Stomach (tissue), 9 donors: ENCODE results near the gene ABCG5. TPM values are rescaled to one million over a fixed set of nuclear protein-coding genes. Genes with fewer than 3 reads are reported as not detected.
A peak's percentile ranks its signal among the peaks of the same experiment; 100 is the strongest.

Experiments used
- DNase-seq, 2 donors: peaks; one replicate each; pipeline versions ENCODE4 v3.0.0 to v3.0.0-alpha.2; 2013 to 2019
- H3K27ac ChIP-seq, 5 donors: fragments of 200-600 bp in 4 of 5; sonication (generic) in 4 of 5; one replicate each; pipeline ENCODE4 v1.5.1; 2013 to 2019; ENCODE audit warnings: mild to moderate bottlenecking in 1 of 5, moderate library complexity in 1 of 5
- H3K27me3 ChIP-seq, 3 donors: fragments of 200-600 bp; sonication (generic); one replicate each; pipeline ENCODE4 v1.5.1; 2017 to 2019; ENCODE audit warnings: mixed run types in 1 of 3
- H3K36me3 ChIP-seq, 4 donors: fragments of 200-600 bp; sonication (generic); 1 replicate in 3 of 4; 2 replicates in 1 of 4; pipeline ENCODE4 v1.5.1; 2016 to 2019
- H3K4me1 ChIP-seq, 4 donors: fragments of 200-600 bp; sonication (generic); one replicate each; pipeline ENCODE4 v1.5.1; 2016 to 2019
- H3K4me3 ChIP-seq, 4 donors: fragments of 200-600 bp; sonication (generic) in 3 of 4; one replicate each; pipeline ENCODE4 v1.5.1; 2016 to 2019; ENCODE audit warnings: mild to moderate bottlenecking in 1 of 4
- H3K9me3 ChIP-seq, 4 donors: fragments of 200-600 bp; sonication (generic); one replicate each; pipeline ENCODE4 v1.5.1; 2016 to 2019
- CTCF ChIP-seq, 7 experiments: fragments of 450-650 bp in 4 of 7; fragments of 200-600 bp in 3 of 7; sonication (generic) in 3 of 7; IDR thresholded peaks; one replicate each; pipeline ENCODE4 v1.5.1; 2016 to 2019; ENCODE audit warnings: antibody characterized with exemption in 7 of 7, control low read depth in 2 of 7, mild to moderate bottlenecking in 1 of 7
- EP300 ChIP-seq: sonication (generic); formaldehyde crosslinking; IDR thresholded peaks from one replicate; pipeline ENCODE4 v1.6.1; 2017; ENCODE audit warnings: antibody characterized with exemption
- POLR2A ChIP-seq, 4 donors: fragments of 450-650 bp; IDR thresholded peaks; one replicate each; pipeline ENCODE4 v1.6.1; 2016; ENCODE audit warnings: antibody characterized with exemption in 4 of 4, control low read depth in 2 of 4, mild to moderate bottlenecking in 1 of 4, moderate library complexity in 1 of 4
- POLR2AphosphoS5 ChIP-seq, 3 donors: sonication (generic); formaldehyde crosslinking; IDR thresholded peaks; one replicate each; pipeline ENCODE4 v1.6.1; 2016; ENCODE audit warnings: antibody characterized with exemption in 3 of 3
- WGBS, 5 donors: extraction: QIAGEN DNeasy Blood & Tissue Kit in 3 of 5; methylation state at CpG; one replicate each; pipeline versions ENCODE4 v1.1.5 to v1.1.7; 2013 to 2018; 5-methylcytosine and 5-hydroxymethylcytosine counted together
- intact Hi-C: fragments of 100-400 bp; cut with DNase I; formaldehyde crosslinking; loops from one replicate; pipeline ENCODE4 v1.15.1; 2023; ENCODE audit warnings: low total_unique reads
- polyA plus RNA-seq, 3 donors: library from polyadenylated mRNA; stranded (reverse); fragments of 200-250 nt; gene quantifications; one replicate each; pipeline ENCODE4 v1.2.3, GENCODE V29; 2013
- total RNA-seq, 5 donors: library from RNA; depleted of rRNA; stranded (reverse); fragments of >200 nt; gene quantifications; one replicate each; pipeline versions ENCODE4 v1.1.0 to v1.2.3, GENCODE V29; 2014 to 2016
- donor health status: healthy with polysubstance abuse.
- donor health status: Bipolar disorder and iron deficiency.
- donor health status: healthy.

The ABCG5 gene
- total and polyA plus RNA-seq, 8 donors, result 0.92 TPM; not detected in 7

- WGBS, 5 donors, result 77 to 84% (median 81%) methylated on average over 7 of the region's 7 CpGs
- DNase-seq, result no peak
- TF ChIP-seq POLR2AphosphoS5 (IDR thresholded peaks at IDR 0.05), result no peak
- TF ChIP-seq CTCF (IDR thresholded peaks at IDR 0.05), result no peak
- Histone ChIP-seq H3K9me3 (no peaks in the 10 kb centered on the region), H3K4me1 (peaks cover 0 to 20% (median 4%) of the 10 kb centered on the region in 4 donors), H3K27ac (no peak overlapping the region), H3K36me3 (no peaks in the 10 kb centered on the region), H3K27me3 (peaks cover 0 to 5% (median 0%) of the 10 kb centered on the region in 3 donors), H3K4me3 (no peak overlapping the region)
- intact Hi-C loops, result no loop called here
These were observed 15.8 kb downstream of the ABCG5 start for GRCh38 chr2:43822839-43823238.

- no peak for TF ChIP-seq EP300
- TF ChIP-seq CTCF (IDR thresholded peaks at IDR 0.05), result no peak
- no peak for TF ChIP-seq POLR2A (IDR thresholded peaks at IDR 0.05)
- TF ChIP-seq POLR2AphosphoS5 (IDR thresholded peaks at IDR 0.05), result no peak
- 38 to 60% (median 44%) methylated on average over 7 of the region's 7 CpGs for whole genome bisulfite sequencing, 5 donors
- no peak for DNase-seq
- H3K36me3 ChIP-seq, result no peaks in the 10 kb centered on the region
- no peak overlapping the region for H3K27ac ChIP-seq
- H3K4me3 ChIP-seq, result no peak overlapping the region
- intact Hi-C loops, result no loop called here
- H3K4me1 ChIP-seq, result peaks cover 0 to 20% (median 4%) of the 10 kb centered on the region in 4 donors
- H3K9me3 ChIP-seq, result no peaks in the 10 kb centered on the region
- H3K27me3 ChIP-seq, result peaks cover 0 to 5% (median 0%) of the 10 kb centered on the region in 3 donors
These were observed 19.0 kb downstream of the ABCG5 start for GRCh38 chr2:43819491-43820163.

DNA sequence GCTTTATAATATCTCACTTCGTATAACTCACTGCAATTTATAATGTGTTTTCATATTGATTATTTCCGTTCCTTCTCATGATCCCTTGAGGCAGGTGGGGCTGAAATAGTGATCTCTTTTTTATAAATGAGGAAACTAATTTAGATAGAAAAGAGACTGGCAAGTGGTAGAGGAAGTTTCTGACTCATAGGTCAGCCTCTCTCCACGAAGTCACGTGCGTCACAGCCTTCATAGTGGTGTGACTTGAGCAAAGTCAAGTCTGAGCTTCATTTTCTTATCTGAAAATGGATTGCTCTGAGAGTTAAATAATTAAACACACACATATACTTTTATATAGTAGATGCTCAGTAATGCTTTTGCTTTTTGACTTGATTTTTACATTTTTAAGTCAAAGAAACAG lies 19.9 kb downstream of the ABCG5 start:
- Histone ChIP-seq H3K4me1 (peaks cover 0 to 20% (median 4%) of the 10 kb centered on the region in 4 donors), H3K27ac (no peak overlapping the region), H3K9me3 (no peaks in the 10 kb centered on the region), H3K4me3 (no peak overlapping the region), H3K27me3 (peaks cover 0 to 5% (median 0%) of the 10 kb centered on the region in 3 donors), H3K36me3 (no peaks in the 10 kb centered on the region)
- intact Hi-C loops, result no loop called here
- TF ChIP-seq POLR2AphosphoS5 (IDR thresholded peaks at IDR 0.05) (peak in 1 of 3 donors; percentile 67), CTCF (IDR thresholded peaks at IDR 0.05) (no peak)
- peak; percentile 66 to 80 for DNase-seq
- 24 to 47% (median 31%) methylated on average over 5 of the region's 5 CpGs for WGBS, 5 donors

GRCh38 chr2:43814711-43815110 lies 23.9 kb downstream of the ABCG5 start:
- Histone ChIP-seq H3K36me3 (peaks cover 5 to 26% (median 17%) of the 10 kb centered on the region in 4 donors), H3K27ac (no peak overlapping the region), H3K4me1 (peaks cover 0 to 17% (median 4%) of the 10 kb centered on the region in 4 donors), H3K27me3 (no peaks in the 10 kb centered on the region), H3K4me3 (no peak overlapping the region), H3K9me3 (no peaks in the 10 kb centered on the region)
- 75 to 88% (median 84%) methylated on average over 3 of the region's 3 CpGs for WGBS, 5 donors
- intact Hi-C loops, result no loop called here
- no peak for TF ChIP-seq EP300
- TF ChIP-seq POLR2A (IDR thresholded peaks at IDR 0.05), result no peak
- TF ChIP-seq CTCF (IDR thresholded peaks at IDR 0.05), result no peak
- TF ChIP-seq POLR2AphosphoS5 (IDR thresholded peaks at IDR 0.05), result no peak
- DNase-seq, result no peak
